Liver (tissue), 9 donors: ENCODE measurements around the gene SPATA13. TPM values are rescaled to one million over a fixed set of nuclear protein-coding genes. Genes with fewer than 3 reads are reported as not detected.

Experiments used
- DNase-seq: peaks from one replicate; pipeline ENCODE4 v3.0.0-alpha.2; 2017; ENCODE audit warnings: low spot score
- H3K27ac ChIP-seq, 2 donors: one replicate each; pipeline ENCODE4 v1.7.0; 2013; ENCODE audit warnings: inconsistent platforms in 2 of 2, low read length in 2 of 2, control low read depth in 1 of 2, low read depth in 1 of 2, mild to moderate bottlenecking in 1 of 2
- H3K27me3 ChIP-seq, 4 donors: one replicate each; pipeline versions ENCODE4 v1.6.1 to v1.7.0; 2013; ENCODE audit warnings: low read length in 3 of 4, inconsistent platforms in 1 of 4, mild to moderate bottlenecking in 1 of 4, moderate library complexity in 1 of 4; ENCODE audit not compliant: control insufficient read depth in 4 of 4, insufficient read depth in 4 of 4
- H3K36me3 ChIP-seq, 4 donors: one replicate each; pipeline versions ENCODE4 v1.6.1 to v1.7.0; 2013; ENCODE audit warnings: low read length in 3 of 4, mild to moderate bottlenecking in 3 of 4, low read depth in 1 of 4, moderate library complexity in 1 of 4; ENCODE audit not compliant: control insufficient read depth in 4 of 4, insufficient read depth in 3 of 4
- H3K4me1 ChIP-seq, 4 donors: one replicate each; pipeline versions ENCODE4 v1.6.1 to v1.7.0; 2013; ENCODE audit warnings: low read length in 3 of 4, mild to moderate bottlenecking in 3 of 4, moderate library complexity in 1 of 4; ENCODE audit not compliant: control insufficient read depth in 4 of 4, insufficient read depth in 4 of 4
- H3K4me3 ChIP-seq, 3 donors: one replicate each; pipeline versions ENCODE4 v1.6.1 to v1.7.0; 2013; ENCODE audit warnings: low read length in 3 of 3, control low read depth in 1 of 3, low read depth in 1 of 3, mild to moderate bottlenecking in 1 of 3
- H3K9ac ChIP-seq, 2 donors: one replicate each; pipeline ENCODE4 v1.7.0; 2013; ENCODE audit warnings: low read length in 2 of 2, mild to moderate bottlenecking in 2 of 2, moderate library complexity in 2 of 2, control low read depth in 1 of 2, low read depth in 1 of 2
- H3K9me3 ChIP-seq, 4 donors: one replicate each; pipeline versions ENCODE4 v1.6.1 to v1.7.0; 2013; ENCODE audit warnings: low read length in 3 of 4; ENCODE audit not compliant: control insufficient read depth in 4 of 4
- CTCF ChIP-seq: fragments of 150-350 bp; IDR thresholded peaks from 2 replicates; pipeline ENCODE4 v1.5.1; 2017; ENCODE audit warnings: improper control_type of control experiment, low read depth, low read length; ENCODE audit not compliant: missing input control
- EGR1 ChIP-seq, 2 donors: IDR thresholded peaks; 2 replicates each; pipeline ENCODE4 v1.6.1; 2016 to 2018; ENCODE audit warnings: antibody characterized with exemption in 2 of 2, low read depth in 2 of 2
- FOXA2 ChIP-seq: IDR thresholded peaks from 2 replicates; pipeline ENCODE4 v1.6.1; 2016; ENCODE audit warnings: antibody characterized with exemption
- MAX ChIP-seq: IDR thresholded peaks from 2 replicates; pipeline ENCODE4 v1.6.1; 2016; ENCODE audit warnings: antibody characterized with exemption
- REST ChIP-seq: IDR thresholded peaks from 2 replicates; pipeline ENCODE4 v1.6.1; 2016; ENCODE audit warnings: antibody characterized with exemption, mild to moderate bottlenecking
- RXRA ChIP-seq, 2 donors: IDR thresholded peaks; 2 replicates each; pipeline ENCODE4 v1.6.1; 2017 to 2018; ENCODE audit warnings: antibody characterized with exemption in 2 of 2, mild to moderate bottlenecking in 1 of 2
- YY1 ChIP-seq: IDR thresholded peaks from 2 replicates; pipeline ENCODE4 v1.6.1; 2016; ENCODE audit warnings: antibody characterized with exemption, mild to moderate bottlenecking
- ZBTB33 ChIP-seq: IDR thresholded peaks from 2 replicates; pipeline ENCODE4 v1.6.1; 2016; ENCODE audit warnings: antibody characterized with exemption
- WGBS: extraction: QIAGEN DNeasy Blood & Tissue Kit; methylation state at CpG from one replicate; pipeline ENCODE4 v1.1.7; 2013; 5-methylcytosine and 5-hydroxymethylcytosine counted together
- polyA plus RNA-seq, 2 donors: library from polyadenylated mRNA; stranded (reverse) in 1 of 2; unstranded in 1 of 2; fragments of 200-250 nt in 1 of 2; fragments of >200 nt in 1 of 2; fragmentation: Nextera tagmentation in 1 of 2; extraction: Ambion mirVana in 1 of 2; gene quantifications; one replicate each; pipeline versions ENCODE4 v1.2.1 to v1.2.3, GENCODE V29; 2013 to 2015
- total RNA-seq, 2 donors: library from RNA; depleted of rRNA; stranded (reverse); fragments of >200 nt; gene quantifications; one replicate each; pipeline ENCODE4 v1.2.3, GENCODE V29; 2014
- donor health status: healthy.
- donor health status: healthy.
- donor health status: healthy.
- donor health status: healthy.
- donor health status: healthy.

The SPATA13 gene
- total and polyA plus RNA-seq, 4 donors = 10.0 to 57.6 (median 20.4) TPM

- H3K36me3 ChIP-seq = peaks cover 0 to 2% (median under 1%) of the 10 kb centered on the region in 4 donors
- 93% methylated on average over 3 of the region's 3 CpGs for WGBS
- no peak for TF ChIP-seq ZBTB33
- no peak overlapping the region for H3K4me3 ChIP-seq
- H3K9ac ChIP-seq = no peak overlapping the region
- H3K4me1 ChIP-seq = peaks cover 2 to 12% (median 4%) of the 10 kb centered on the region in 4 donors
- DNase-seq = no peak
- no peaks in the 10 kb centered on the region for H3K27me3 ChIP-seq
- no peak overlapping the region for H3K27ac ChIP-seq
- no peaks in the 10 kb centered on the region for H3K9me3 ChIP-seq
Measured at GRCh38 chr13:24231377-24231776, 70.9 kb downstream of the SPATA13 start.

- H3K27ac ChIP-seq = no peak overlapping the region
- no peak for TF ChIP-seq RXRA (IDR thresholded peaks at IDR 0.05)
- 96% methylated on average over 5 of the region's 5 CpGs for WGBS
Measured at GRCh38 chr13:24232037-24232436, 71.5 kb downstream of the SPATA13 start.

GRCh38 chr13:24232474-24232873 is 72.0 kb downstream of the SPATA13 start:
- TF ChIP-seq MAX (no peak), REST (no peak), EGR1 (IDR thresholded peaks at IDR 0.05; ENCODE audit: low read depth in 2 of 2) (no peak), YY1 (no peak), FOXA2 (no peak), CTCF (no peak)
- 97% methylated on average over 3 of the region's 3 CpGs for WGBS
- H3K4me1 ChIP-seq = peaks cover 2 to 12% (median 4%) of the 10 kb centered on the region in 4 donors

More at GRCh38 chr13:24232037-24232436, 71.5 kb downstream of the SPATA13 start:
- H3K27me3 ChIP-seq = no peaks in the 10 kb centered on the region
- peaks cover 2 to 12% (median 4%) of the 10 kb centered on the region in 4 donors for H3K4me1 ChIP-seq
- no peak overlapping the region for H3K9ac ChIP-seq
- H3K4me3 ChIP-seq = no peak overlapping the region
- H3K9me3 ChIP-seq = no peaks in the 10 kb centered on the region
- H3K36me3 ChIP-seq = peaks cover 0 to 2% (median under 1%) of the 10 kb centered on the region in 4 donors
- DNase-seq = no peak

More at GRCh38 chr13:24232474-24232873, 72.0 kb downstream of the SPATA13 start:
- H3K27me3 ChIP-seq = no peaks in the 10 kb centered on the region
- H3K4me3 ChIP-seq = no peak overlapping the region
- H3K36me3 ChIP-seq = peaks cover 0 to 2% (median under 1%) of the 10 kb centered on the region in 4 donors
- no peaks in the 10 kb centered on the region for H3K9me3 ChIP-seq
- no peak overlapping the region for H3K9ac ChIP-seq
- H3K27ac ChIP-seq = no peak overlapping the region
- no peak for DNase-seq
